A673 (cell line): ENCODE measurements around the gene ZNF771. TPM values are rescaled to one million over a fixed set of nuclear protein-coding genes. Genes with fewer than 3 reads are reported as not detected.

ENCODE experiments used
- BruUV-seq: library from RNA; stranded (reverse); fragments of 400-500 nt; replicated peaks from 2 replicates; lab custom pipeline; 2021; lab: Mats Ljungman, UMichigan
- CTCF ChIA-PET: fragments of 300-600 bp; sonication (Branson Sonifier 250); formaldehyde crosslinking; loops from one replicate; lab custom pipeline; 2022; ENCODE audit warnings: antibody characterized with exemption; lab: Charles Lee
- POLR2A ChIA-PET: fragments of 300-600 bp; sonication (Branson Sonifier 250); formaldehyde crosslinking; loops from one replicate; lab custom pipeline; 2022; ENCODE audit warnings: antibody characterized with exemption; ENCODE audit not compliant: low non-redundant PET; lab: Charles Lee
- DNase-seq: peaks from one replicate; pipeline ENCODE4 v3.0.0-alpha.2; 2015; ENCODE audit warnings: low spot score
- H3K27ac ChIP-seq: fragments of 200-600 bp; sonication (generic); 2 replicates; pipeline ENCODE4 v1.5.1; 2016; ENCODE audit warnings: mixed run types, low read depth, mild to moderate bottlenecking, mixed read lengths, antibody characterized with exemption, low read length; ENCODE audit not compliant: poor library complexity, severe bottlenecking
- H3K27me3 ChIP-seq: fragments of 200-600 bp; sonication (generic); replicated peaks from 2 replicates; pipeline ENCODE4 v1.6.1; 2017; ENCODE audit warnings: mixed run types, low read depth, mild to moderate bottlenecking, mixed read lengths, antibody characterized with exemption, low read length; ENCODE audit not compliant: insufficient read depth, poor library complexity
- H3K36me3 ChIP-seq: fragments of 200-600 bp; sonication (generic); 2 replicates; pipeline ENCODE4 v1.6.1; 2016; ENCODE audit warnings: mixed run types, mild to moderate bottlenecking, mixed read lengths, antibody characterized with exemption, low read length; ENCODE audit not compliant: insufficient read depth, poor library complexity, severe bottlenecking
- H3K4me1 ChIP-seq: fragments of 200-600 bp; sonication (generic); 2 replicates; pipeline ENCODE4 v1.6.1; 2017; ENCODE audit warnings: mixed run types, mild to moderate bottlenecking, mixed read lengths, antibody characterized with exemption, low read length; ENCODE audit not compliant: insufficient read depth, poor library complexity, severe bottlenecking
- H3K4me3 ChIP-seq: fragments of 200-600 bp; sonication (generic); 2 replicates; pipeline ENCODE4 v1.5.1; 2016; ENCODE audit warnings: low read depth, mixed run types, mild to moderate bottlenecking, mixed read lengths, low read length; ENCODE audit not compliant: poor library complexity, severe bottlenecking
- H3K9me3 ChIP-seq: fragments of 200-600 bp; sonication (generic); 2 replicates; pipeline ENCODE4 v1.6.1; 2016; ENCODE audit warnings: mixed run types, low read depth, mild to moderate bottlenecking, mixed read lengths, antibody characterized with exemption, low read length; ENCODE audit not compliant: poor library complexity, severe bottlenecking
- CTCF ChIP-seq: fragments of 300-800, 200-600 bp; sonication (generic); conservative IDR thresholded peaks from 2 replicates; pipeline ENCODE4 v1.5.1; 2017; ENCODE audit warnings: low read depth, mild to moderate bottlenecking, antibody characterized with exemption, low read length, moderate library complexity, mixed read lengths
- EZH2 ChIP-seq: fragments of 200-600 bp; sonication (generic); IDR thresholded peaks from 2 replicates; pipeline ENCODE4 v1.6.1; 2017; ENCODE audit warnings: borderline replicate concordance, low read depth, mild to moderate bottlenecking, mixed read lengths, antibody characterized with exemption, low read length; ENCODE audit not compliant: poor library complexity, severe bottlenecking
- intact Hi-C: fragments of 100-400 bp; cut with micrococcal nuclease; formaldehyde crosslinking; loops from one replicate; pipeline ENCODE4 v1.10.0; 2022; ENCODE audit not compliant: unreplicated experiment
- total RNA-seq: library from RNA; stranded (reverse); gene quantifications from 2 replicates; pipeline ENCODE4 v1.2.3, GENCODE V29; 2021

ZNF771 gene
- total RNA-seq, 1 experiment from 2014 or later: 22.2 TPM

GRCh38 chr16:30413112-30413806 lies 5.9 kb downstream of the ZNF771 start:
- Histone ChIP-seq H3K27me3 (no peaks in the 10 kb centered on the region), H3K4me3 (no peak overlapping the region), H3K4me1 (peaks cover 16% of the 10 kb centered on the region), H3K36me3 (peaks cover 33% of the 10 kb centered on the region), H3K9me3 (no peaks in the 10 kb centered on the region), H3K27ac (no peak overlapping the region)
- CTCF ChIA-PET: no interaction called here
- TF ChIP-seq CTCF (no peak), EZH2 (no peak)
- intact Hi-C loops: no loop called here
- POLR2A ChIA-PET: no interaction called here
- no peak for DNase-seq
- BruUV-seq: no TSS peak

GRCh38 chr16:30414159-30414558 lies 6.8 kb downstream of the ZNF771 start:
- Histone ChIP-seq H3K36me3 (peaks cover 33% of the 10 kb centered on the region), H3K4me3 (no peak overlapping the region), H3K27ac (no peak overlapping the region), H3K27me3 (no peaks in the 10 kb centered on the region), H3K9me3 (no peaks in the 10 kb centered on the region), H3K4me1 (peaks cover 10% of the 10 kb centered on the region)
- DNase-seq: no peak
- BruUV-seq: no TSS peak
- ChIA-PET POLR2A (no interaction called here), CTCF (interaction anchor here (0.7 kb wide), 1 partner anchor 16 kb away, joined by 3 read pairs; no protein-coding TSS in a partner anchor)
- no peak for TF ChIP-seq EZH2
- TF ChIP-seq CTCF: no peak
- intact Hi-C loops: no loop called here

- intact Hi-C loops: no loop called here
- H3K4me3 ChIP-seq: no peak overlapping the region
- H3K36me3 ChIP-seq: peaks cover 30% of the 10 kb centered on the region
- no peaks in the 10 kb centered on the region for H3K27me3 ChIP-seq
- CTCF ChIA-PET: interaction anchor here (0.7 kb wide), 1 partner anchor 8 kb away, joined by 12 read pairs; no protein-coding TSS in a partner anchor
- H3K27ac ChIP-seq: no peak overlapping the region
- peaks cover 4% of the 10 kb centered on the region for H3K4me1 ChIP-seq
- DNase-seq: no peak
- no TSS peak for BruUV-seq
- no peak for TF ChIP-seq EZH2
- no peak for TF ChIP-seq CTCF
- POLR2A ChIA-PET: no interaction called here
- H3K9me3 ChIP-seq: no peaks in the 10 kb centered on the region
Measured at GRCh38 chr16:30416047-30416603, 8.7 kb downstream of the ZNF771 start.
